ENCODE results near the gene PALLD.

- TF ChIP-seq CTCF (IDR thresholded peaks at IDR 0.05) (no peak), EZH2phosphoT487 (IDR thresholded peaks at IDR 0.05) (no peak), EZH2 (IDR thresholded peaks at IDR 0.05) (no peak)
Measured at GRCh38 chr4:168736860-168737805, 240.3 kb downstream of the PALLD start.
